Jurkat, Clone E6-1 (cell line): ENCODE measurements around the gene MAPK8IP2.
A peak's percentile ranks its signal among the peaks of the same experiment; 100 is the strongest.
"Not testable (repeated sequence)": the region's sequence is repeated elsewhere in the genome, so short reads cannot be mapped to it uniquely, and the experiment has no call there.

Experiments used
- DNase-seq: peaks from one replicate; pipeline ENCODE4 v3.0.0-alpha.2; 2011; ENCODE audit warnings: low read depth, low spot score
- H3K4me3 ChIP-seq: 2 replicates; pipeline ENCODE4 v1.5.1; 2011; ENCODE audit warnings: mild to moderate bottlenecking, low read length, control low read depth, moderate library complexity

MAPK8IP2 gene

GRCh38 chr22:50626850-50627641 lies 26.5 kb downstream of the MAPK8IP2 start:
- no peak for DNase-seq
- H3K4me3 ChIP-seq: peak overlapping the region; percentile 55

DNA sequence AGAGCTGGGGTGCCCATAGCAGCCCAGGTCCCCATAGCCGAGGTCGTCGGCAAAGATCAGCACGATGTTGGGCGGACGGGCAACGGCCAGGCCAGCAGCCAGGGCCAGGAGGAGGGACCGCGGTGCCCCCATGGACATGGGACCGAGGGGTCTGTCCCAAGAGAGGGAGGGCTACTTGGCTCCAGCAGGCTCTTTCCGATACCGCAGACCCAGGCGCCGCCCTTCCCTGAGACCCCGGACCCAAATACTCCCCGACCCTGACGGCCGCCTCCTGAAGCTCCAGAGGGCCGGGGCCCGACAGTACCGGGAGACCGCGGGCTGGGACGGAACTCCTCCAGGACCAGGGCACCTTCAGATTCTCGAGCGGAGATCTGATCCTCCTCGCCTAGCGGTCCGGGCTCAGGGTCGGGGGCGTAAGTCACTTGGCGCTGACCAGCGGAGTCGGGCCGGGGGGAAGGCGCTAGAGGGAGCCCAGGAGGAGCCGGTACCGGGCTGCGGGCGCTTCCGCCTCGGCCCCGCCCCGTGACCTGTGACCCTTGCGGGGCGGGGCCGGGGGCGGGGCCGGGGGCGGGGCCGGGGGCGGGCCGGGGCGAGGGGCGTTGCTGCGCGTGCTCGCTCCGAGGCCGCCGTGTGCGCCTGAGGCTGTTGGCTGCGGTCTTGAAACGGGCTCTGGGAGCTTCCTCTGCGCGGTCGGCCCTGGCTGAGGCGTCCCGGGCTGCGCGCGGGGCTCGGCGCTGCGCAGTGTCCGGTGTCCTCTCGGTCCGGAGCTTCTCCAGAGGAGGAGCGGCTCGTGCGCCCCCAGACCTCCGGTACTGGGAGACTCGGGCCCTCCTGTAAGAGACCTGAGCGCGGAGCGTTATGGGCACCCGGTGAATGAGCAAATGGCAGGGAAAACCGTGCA lies 27.3 kb downstream of the MAPK8IP2 start, which contains the start of gene ARSA:
TSS of gene ARSA (minus strand) at position 511 of the 901 bp plus-strand sequence. CDS start at position 138, 373 bp downstream.
- peak; percentile 67 for DNase-seq

GRCh38 chr22:50628543-50629134 lies 28.0 kb downstream of the MAPK8IP2 start:
- H3K4me3 ChIP-seq: peak overlapping the region; percentile 55
- DNase-seq: peak; percentile 33

More for the DNA sequence above, 27.3 kb downstream of the MAPK8IP2 start, which contains the start of gene ARSA:
- H3K4me3 ChIP-seq: peak within 1 kb of the TSS; percentile 55

DNA sequence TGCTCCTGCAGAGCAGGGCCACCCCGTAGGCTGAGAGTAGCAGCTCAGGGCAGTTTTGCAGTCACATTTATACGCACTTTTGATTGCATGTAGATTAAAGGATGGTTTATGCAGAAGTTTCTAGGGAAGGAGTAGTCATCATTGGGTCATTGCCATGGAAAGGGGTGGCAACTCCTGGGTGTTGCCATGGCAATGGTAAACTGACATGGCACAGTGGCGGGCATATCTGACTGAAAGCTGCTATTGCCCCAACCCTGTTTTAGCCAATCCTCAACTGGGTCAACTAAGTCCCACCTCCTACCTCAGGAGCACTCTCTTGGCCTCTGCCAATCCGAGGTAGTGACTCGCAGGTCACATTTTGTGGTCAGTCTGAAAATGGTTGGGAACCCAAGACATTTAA lies 29.8 kb downstream of the MAPK8IP2 start:
- DNase-seq: no peak
- no peak overlapping the region for H3K4me3 ChIP-seq

- no peak overlapping the region for H3K4me3 ChIP-seq
- DNase-seq: no peak
Observed at GRCh38 chr22:50633086-50633485, 32.5 kb downstream of the MAPK8IP2 start.

GRCh38 chr22:50633771-50634170 lies 33.2 kb downstream of the MAPK8IP2 start:
- H3K4me3 ChIP-seq: no peak overlapping the region
- no peak for DNase-seq

DNA sequence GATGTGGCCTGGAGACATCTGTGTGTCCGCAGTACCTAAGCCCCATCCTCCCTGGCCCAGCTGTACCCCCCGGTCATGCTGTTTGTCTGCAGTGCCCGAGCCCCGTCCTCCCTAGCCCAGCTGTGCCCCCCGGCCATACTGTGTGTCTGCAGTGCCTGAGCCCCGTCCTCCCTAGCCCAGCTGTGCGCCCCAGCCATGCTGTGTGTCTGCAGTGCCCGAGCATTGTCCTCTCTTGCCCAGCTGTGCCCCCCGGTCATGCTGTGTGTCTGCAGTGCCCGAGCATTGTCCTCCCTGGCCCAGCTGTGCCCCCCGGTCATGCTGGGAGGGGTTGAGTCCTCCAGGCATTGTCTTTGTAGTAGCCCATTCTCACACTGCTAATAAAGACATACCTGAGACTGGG lies 35.0 kb downstream of the MAPK8IP2 start:
- no peak overlapping the region for H3K4me3 ChIP-seq
- no peak for DNase-seq

- DNase-seq, H3K4me3 ChIP-seq: not testable (repeated sequence)
Observed at GRCh38 chr22:50640296-50640695, 39.7 kb downstream of the MAPK8IP2 start.

DNA sequence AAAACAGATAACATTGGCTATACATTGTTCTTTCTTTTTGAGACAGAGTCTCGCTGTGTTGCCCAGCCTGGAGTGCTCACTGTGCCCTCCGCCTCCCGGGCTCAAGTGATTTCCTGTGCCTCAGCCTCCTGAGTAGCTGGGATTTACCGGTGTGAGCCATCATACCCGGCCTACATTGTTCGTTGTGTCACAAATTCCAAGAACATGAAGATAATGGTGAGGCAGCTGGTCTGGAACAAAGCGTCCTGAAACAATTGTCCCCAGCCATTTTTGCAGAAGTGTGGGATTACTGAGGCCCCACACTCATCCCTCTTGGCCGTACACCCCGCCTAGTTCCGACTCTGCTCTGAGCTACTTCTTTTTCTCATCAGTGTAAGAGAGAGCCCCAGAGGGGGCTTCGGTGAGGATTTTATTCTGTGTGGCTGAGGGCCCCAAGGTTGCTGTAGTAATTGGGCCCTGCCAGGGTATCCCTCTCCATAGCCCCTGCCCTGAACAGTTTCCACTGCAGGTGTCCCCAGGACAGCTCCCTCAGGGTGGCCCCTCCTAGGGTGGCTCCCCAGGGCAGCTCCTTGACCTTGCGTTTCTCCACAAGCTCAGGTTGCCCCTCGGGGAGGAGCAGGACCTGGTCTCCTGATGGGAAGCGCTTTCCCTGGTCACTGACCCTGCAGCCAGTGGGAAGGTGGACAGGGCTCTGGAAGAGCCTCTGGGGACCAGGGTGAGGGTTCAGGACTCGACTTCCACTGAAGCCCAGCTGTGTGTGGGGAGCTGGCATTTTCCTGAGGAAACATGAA lies 40.5 kb downstream of the MAPK8IP2 start:
- H3K4me3 ChIP-seq: no peak overlapping the region
- DNase-seq: no peak

- H3K4me3 ChIP-seq: no peak overlapping the region
- no peak for DNase-seq
Observed at GRCh38 chr22:50641696-50642607, 41.4 kb downstream of the MAPK8IP2 start.

DNA sequence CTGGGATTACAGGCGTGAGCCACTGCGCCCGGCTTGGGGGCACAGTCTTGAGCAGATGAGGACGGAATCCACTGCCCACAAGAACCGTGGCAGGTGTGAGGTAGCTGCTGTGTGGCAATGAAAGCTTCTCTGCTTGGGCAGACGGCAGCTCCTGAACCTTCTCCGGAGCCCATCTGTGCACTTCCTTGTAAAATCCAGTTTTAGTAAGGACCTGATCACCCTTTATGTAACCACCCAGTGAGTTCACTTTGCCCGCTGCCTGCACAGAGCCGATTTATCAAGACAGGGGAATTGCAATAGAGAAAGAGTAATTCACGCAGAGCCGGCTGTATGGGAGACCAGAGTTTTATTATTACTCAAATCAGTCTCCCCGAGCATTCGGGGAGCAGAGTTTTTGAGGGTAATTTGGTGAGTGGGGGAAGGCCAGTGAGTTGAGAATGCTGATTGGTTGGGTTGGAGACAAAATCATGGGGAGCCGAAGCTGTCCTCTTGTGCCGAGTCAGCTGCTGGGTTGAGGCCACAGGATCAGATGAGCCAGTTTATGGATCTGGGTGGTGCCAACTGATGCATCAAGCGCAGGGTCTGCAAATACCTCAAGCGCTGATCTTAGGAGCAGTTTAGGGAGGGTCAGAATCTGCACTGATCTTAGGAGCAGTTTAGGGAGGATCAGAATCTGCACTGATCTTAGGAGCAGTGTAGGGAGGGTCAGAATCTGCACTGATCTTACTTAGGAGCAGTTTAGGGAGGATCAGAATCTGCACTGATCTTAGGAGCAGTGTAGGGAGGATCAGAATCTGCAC lies 42.6 kb downstream of the MAPK8IP2 start:
- not testable (repeated sequence) for DNase-seq, H3K4me3 ChIP-seq

GRCh38 chr22:50643821-50644101 lies 43.2 kb downstream of the MAPK8IP2 start:
- not testable (repeated sequence) for DNase-seq, H3K4me3 ChIP-seq

DNA sequence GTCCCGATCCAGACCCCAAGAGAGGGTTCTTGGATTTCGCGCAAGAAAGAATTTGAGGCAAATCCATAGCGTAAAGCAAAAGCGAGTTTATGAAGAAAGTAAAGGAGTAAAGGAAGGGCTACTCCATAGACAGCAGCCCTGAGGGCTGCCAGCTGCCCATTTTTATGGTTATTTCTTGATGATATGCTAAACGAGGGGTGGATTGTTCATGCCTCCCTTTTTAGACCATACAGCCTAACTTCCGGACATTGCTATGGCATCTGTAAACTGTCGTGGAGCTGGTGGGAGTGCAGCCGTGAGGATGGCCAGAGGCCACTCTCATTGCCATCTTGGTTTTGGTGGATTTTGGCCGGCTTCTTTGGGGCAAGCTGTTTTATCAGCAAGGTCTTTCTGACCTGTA lies 52.7 kb downstream of the MAPK8IP2 start:
- H3K4me3 ChIP-seq: no peak overlapping the region
- no peak for DNase-seq

DNA sequence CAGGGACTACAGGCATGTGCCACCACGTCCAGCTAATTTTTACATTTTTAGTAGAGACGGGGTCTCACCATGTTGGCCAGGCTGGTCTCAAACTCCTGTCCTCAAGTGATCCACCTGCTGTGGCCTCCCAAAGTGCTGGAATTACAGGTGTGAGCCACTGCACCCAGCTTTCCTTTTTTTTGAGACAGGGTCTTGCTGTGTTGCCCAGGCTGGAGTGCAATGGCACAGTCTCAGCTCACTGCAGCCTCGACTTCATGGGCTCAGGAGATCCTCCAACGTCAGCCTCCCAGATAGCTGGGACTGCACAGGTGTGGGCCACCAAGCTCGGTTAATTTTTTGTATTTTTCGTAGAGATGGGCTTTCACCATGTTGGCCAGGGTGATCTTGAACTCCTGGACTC lies 54.1 kb downstream of the MAPK8IP2 start:
- not testable (repeated sequence) for DNase-seq, H3K4me3 ChIP-seq

DNA sequence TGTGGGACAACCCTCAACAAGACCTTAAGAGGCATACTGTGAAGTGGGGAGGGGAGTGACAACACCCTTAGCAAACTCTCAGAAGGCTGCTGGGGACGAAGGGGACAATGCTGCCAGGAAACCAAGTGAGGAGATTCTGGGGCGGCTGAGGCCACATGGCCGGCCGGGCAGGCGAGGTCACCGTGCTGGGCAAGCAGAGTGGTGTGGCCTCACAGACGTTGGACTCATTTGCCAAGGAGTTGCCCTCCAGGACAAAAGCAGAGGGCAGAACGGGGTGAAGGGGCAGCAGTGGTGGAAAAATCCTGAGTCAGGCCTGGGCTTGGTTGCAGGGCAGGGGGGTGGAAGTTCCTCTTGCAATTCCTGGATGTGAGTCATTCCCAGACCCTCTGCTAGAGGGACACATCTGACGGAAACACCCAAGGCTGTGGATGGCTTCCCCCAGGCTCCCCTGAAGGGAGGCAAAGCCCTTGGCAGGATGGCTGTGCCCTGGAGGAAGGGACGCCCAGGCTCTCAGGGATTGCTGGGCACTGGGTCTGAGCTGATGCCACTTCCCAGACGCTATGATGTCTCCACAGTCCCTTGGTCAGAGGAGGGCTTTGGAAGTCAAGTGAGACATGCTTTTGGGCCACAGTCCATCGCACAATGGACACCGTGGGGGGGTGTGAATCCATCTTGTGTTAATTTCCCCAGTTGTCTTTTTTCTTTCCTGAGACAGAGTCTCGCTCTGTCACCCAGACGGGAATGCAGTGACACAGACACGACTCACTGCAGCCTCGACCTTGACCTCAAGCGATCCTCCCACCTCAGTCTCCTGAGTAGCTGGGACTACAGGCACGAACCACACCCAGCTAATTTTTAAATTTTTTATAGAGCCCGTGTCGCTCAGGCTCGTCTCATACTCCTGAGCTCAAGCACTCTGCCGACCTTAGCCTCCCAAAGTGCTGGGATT lies 55.8 kb downstream of the MAPK8IP2 start:
- H3K4me3 ChIP-seq: no peak overlapping the region
- no peak for DNase-seq

DNA sequence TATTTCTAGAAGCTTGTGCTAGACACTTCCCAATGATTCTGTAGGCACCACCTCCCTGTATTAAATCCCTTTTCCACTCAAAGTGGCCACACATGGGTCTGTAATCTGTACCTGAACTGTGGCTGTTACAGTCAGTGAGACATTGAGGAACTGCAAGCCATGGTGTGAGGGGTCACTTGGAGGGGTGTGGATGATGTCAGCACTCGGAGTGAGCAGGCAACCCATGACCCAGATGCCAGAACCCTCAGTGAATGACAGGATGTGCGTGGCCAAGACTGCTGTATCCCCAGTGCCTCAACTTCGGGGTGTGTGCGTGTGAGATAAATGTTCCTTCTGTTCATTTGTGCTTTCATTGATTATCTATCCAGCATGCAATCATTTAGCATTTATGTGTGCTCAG lies 57.3 kb downstream of the MAPK8IP2 start:
- H3K4me3 ChIP-seq: no peak overlapping the region
- no peak for DNase-seq
